NCI-H2029 (cell line): ENCODE results near the gene RASD2.

Source experiments
- DNase-seq: peaks from one replicate; lab custom pipeline; 2025; lab: John Stamatoyannopoulos, UW

The RASD2 gene

DNA sequence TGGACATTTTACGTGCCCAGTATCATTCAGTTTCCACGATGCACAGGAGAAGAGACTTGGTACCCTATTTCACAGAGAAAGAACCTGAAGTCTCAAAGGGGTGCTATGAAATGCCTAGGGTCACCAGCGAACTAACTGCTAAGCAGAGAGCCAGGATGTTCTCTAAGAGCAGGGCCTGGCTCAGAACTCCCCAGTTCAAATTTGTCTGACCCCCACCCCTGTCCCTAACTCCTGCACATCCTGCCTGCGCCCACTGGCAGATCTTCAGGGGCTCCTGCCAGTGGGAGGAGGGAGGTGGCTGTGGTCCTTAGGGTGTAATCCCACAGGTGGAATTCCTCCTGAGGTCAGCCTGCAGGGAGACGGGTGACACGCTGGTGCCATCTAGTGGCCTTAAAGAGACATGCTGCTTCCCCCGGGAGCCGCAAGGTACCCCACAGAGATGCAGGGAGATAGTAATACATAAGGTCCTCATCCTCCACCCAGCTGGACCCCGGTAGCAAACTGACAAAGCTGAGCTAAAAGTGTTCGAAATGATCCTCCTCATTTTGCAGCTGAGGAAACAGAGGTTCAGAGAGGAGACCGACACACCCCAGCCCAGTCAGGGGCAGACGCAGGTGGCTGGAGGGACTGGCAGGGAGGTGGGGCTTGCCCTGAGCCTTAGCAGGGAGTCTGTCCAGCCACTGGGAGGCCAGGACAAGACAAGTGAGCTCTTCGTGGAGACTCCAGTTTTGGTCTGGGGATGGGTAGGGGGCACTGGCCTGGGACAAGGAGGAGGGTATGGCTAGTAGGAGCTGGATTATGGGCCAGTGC lies 42.4 kb downstream of the RASD2 start:
- peak; percentile 43 for DNase-seq

DNA sequence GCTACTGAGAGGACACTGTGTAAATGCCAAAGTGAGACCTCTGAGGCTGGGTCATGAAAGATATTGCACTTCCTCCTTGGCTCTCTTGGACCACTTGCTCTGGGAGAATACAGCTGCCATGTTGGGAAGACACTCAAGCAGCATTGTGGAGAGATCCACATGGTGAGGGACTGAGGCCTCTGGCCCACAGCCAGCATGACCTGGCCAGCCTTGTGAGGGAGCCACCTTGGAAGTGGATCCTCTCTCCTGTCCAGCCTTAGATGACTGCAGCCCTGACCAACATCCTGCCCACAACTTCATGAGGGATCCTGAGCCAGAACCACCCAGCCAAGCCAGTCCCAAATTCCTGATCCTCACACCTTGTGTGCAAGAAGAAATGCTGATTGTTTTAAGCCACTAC lies 46.1 kb downstream of the RASD2 start:
- no peak for DNase-seq

DNA sequence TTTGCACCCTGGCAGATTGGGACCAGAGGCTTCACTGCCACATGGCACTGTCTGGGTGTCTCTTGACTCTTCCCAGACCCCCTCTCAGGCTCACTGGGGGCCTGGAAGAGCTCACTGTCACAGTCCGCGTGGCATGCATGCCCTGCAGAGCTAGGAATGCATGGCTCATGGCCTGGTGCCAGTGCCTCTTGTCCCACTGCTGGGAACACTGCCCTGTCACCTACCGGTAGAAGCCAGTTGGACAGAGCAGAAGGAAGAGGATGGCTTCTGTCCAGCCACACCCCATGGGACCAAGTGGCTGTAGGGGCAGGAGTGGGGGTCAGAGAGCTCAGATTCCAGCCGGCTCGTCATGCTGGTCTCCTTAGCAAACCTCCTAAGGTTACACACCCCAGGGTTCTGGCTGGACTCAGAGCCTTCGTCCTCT lies 46.8 kb downstream of the RASD2 start:
- peak; percentile 71 for DNase-seq

DNA sequence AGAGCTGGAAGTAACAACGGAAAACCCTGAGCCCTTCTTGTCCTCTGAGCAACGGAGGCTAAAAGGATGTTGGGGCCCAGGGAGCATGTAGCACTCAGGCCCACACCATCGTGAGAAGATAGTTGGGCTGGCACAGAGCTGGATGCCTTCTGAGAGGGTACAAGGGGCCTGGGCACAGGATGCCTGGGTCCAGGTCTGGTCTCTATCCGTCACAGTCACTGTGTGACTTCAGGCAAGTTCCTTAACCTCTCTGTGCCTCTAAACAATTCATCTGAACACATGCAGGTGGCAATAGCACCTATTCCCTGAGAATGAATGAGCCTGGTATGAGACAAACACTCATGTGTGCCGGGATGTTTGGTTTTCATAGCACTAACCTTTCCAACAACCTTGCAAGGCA lies 47.3 kb downstream of the RASD2 start:
- DNase-seq = no peak

DNA sequence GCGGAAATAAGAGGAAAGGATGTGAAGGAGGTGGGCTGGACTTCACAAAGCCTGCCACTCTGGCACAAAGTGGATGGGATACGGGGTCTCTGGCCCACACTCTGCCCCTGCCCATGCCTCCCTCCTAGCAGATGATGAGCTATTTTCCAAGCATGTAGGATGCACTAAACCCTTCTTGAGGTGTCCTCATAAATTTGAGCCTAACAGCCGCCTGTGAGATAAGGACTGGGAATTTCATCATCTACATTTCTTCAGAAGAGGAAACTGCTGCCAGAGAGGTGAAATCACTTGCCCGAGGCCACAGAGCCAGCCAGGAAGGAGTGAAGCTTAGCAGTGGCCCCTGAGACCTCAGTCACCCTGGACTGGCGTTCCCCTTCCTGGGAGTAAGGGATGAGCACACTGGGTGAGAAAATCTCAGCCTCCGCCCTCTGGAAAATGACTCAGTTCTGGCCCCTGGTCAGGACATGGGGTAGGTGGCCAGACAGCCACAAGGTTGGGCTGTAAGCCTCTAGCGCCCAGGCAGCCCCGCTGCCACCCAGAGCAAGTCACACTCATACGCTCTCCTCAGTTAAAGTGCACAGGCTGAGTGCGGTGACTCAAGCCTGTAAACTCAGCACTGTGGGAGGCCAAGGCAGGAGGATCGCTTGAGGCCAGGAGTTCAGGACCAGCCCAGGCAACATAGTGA lies 48.6 kb downstream of the RASD2 start:
- DNase-seq = no peak

DNA sequence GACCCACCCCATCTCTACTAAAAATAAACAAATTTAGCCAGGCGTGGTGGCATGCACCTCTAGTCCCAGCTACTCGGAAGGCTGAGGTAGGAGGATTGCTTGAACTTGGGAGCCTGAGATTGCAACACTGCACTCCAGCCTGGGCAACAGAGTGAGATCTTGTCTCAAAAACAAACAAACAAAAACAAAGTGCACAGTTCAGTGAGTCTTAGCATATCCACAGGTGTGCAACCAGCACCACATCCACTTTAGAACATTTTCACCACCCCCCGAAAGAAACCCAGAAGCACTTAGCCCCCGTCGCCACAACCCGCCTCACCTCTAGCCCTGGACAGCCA lies 49.1 kb downstream of the RASD2 start:
- no peak for DNase-seq

DNA sequence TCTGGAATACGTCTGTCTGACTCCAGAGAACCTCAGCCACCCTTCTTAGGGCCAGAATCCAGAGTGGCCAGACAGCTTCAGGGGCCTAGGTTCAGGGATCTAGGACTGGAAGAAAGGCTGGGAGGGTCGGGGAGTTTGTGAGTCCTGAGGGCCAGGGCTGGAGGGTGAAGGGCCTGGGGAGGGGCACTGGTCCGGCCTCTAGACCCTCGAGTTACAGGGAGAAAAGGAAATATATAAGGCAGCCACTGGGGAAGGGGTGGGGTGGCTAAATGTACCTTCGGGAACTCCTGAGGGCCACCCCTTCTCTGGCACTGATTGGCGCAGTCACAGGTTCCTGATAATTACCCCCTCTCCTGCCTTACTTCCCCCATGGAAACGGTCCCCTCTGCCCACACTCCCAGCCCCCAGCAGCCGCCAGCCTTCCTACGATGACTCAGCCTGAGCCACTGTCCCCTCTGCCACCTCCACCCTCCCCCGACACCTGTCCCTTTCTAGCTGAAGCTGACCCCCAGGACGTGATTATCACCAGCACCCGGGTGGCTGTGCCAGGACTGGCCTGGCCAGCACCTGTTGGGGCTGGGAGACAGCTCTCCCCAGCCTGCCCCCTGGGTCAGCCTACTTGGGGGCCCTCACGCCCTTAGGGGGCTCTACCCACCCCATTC lies 50.1 kb downstream of the RASD2 start:
- no peak for DNase-seq

DNA sequence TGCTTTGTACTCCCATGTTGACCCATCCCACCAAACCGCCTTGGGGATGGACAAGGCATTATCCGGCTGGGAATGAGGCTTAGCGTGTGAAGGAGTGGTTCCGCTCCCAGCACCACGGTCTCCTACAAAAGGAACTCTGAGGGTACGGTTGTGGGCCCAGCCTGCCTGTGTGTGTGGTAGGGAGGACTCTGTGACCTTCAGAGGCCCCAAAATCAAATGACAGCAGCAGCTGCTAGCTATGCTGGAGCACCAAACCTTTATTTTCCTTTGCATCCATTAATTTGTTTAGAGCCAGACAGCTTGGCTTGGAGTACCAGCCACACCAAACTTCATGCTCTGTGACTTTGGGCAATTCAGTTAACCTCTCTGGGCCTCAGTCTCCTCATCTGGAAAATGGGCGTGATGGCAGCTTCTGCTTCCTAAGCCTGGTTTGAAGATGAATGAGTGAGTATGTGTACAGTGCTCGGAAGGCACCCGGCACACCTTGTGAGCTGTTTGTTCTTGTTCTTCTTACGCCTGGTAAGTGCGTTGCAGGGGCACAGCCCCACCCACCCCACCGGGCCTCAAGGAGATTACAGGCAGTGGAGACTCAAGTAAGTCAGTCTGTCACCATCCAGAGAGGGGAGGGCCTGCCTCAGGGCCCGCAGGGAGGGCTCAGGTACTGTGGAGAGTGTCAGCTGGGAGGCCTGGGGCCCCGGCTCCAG lies 51.2 kb downstream of the RASD2 start:
- no peak for DNase-seq

DNA sequence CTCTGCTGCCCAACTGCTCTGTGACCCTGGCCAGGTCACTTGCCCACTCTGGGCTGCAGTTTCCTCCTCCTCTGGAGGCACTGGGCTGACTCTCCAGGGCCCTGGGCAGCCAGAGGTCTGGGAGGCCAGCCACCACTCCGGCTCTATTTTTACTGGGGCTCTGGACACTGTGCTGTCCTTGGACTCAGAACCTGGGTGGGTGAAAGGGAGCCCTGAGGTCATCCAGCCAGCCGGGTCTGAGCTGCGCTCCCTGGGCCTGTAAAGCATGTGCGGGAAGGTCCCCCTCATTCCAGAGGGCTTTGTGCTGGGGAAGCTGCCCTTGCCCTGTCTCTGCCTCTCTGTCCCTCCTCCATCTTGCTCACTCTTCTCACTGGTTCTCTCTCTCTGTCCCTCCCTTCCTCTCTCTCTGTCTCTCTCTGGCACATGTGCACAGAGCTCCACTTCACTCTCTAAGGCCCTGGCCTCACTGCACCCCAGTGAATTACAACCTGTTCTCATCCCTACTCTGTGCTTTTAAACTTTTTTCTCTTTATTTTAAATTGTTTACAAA lies 51.9 kb downstream of the RASD2 start:
- DNase-seq = no peak

DNA sequence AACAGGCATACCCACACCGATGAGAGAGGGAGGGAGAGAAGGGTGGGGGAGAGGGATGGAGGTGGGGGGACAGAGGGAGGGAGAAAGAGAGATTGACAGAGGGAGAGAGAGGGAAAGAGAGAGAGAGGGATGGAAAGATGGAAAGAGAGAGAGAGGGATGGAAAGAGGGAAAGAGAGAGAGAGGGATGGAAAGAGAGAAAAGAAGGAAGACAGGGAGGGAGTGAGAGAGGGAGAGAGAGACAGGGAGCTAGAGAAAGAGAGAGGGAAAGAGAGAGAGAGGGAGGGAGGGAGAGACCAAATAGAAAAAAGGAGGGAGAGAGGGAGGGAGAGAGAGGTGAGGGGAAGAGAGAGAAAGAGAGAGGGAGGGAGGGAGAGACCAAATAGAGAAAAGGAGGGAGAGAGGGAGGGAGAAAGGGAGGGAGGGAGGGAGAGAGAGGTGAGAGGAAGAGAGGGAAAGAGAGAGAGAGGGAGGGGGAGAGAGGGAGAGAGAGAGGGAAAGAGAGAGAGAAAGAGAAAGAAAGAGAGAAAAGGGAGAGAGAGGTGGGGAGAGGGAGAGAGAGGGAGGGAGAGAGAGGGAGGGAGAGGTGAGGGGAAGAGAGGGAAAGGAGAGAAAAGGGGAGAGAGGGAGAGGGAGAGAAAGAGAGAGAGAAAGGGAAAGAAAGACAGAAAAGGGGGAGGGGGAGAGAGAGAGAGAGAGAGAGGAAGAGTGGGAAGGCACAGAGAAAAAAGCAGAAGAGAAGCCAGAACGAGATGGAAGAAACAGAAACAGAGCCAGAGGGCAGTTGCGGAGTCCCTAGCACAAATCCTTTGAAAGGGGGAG lies 52.6 kb downstream of the RASD2 start:
- no peak for DNase-seq

DNA sequence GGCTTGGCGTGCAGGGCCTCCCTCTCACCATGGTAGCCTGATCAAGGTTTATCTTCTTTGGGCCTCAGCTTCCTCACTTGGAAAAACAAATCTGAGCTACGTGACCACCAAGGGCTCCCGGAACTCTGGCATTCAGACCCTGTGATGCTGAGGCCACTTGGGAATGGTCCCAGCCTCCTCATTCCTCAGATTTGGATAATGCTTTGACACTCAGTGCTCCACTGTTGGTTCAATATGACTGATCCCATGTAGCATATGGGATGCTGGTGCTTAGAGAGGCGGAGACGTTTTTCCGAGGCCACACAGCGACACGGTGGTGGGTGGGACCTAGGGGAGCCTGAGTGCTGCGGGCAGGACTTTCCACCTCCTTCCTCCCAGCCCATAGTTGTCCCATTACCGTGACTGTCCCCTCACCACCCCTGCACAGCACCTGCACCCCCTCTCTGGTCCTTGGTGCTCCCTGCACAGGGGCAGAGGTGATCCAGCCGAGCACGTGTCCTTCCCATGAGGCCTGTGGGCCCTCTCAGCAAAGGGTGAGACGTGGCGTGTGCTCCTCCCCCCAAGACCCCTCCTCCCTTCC lies 53.4 kb downstream of the RASD2 start:
- DNase-seq = no peak

DNA sequence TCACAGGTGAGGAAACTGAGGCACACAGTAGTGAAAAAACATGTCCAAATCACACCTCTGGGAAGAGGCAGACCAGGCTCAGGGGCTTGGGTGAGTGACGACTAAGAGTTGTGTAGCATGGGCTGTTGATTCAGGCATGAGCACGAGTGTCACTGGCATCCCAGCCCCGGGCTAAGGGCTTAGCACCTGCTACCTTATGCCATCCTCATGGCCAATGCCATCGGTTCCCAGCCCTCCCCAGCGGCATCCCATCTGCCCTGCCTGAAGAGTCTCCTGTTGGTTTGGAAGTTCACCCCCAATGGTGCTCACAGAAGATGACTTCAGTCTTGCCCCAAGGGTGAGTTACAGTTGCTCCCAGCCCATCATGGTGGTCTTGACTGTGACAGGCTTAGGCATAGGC lies 54.1 kb downstream of the RASD2 start:
- no peak for DNase-seq

DNA sequence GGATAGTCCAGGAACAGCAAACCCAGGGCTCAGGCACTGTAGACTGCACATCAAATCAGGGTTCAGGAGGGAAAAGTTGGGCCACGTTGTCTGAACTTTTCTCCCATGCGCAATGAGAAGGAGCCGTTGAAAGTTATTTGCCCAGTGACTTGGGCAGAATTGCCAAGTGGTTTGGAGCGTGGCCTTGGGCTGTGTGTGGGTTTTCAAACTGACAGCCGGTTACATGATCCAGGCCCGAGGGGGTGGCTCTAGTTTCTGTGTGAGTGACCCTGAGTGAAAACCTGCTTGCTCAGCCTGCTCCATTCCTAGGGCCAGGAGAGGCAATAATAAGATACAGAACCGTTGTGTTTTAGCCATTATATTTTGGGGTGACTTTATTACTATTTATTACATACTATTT lies 56.2 kb downstream of the RASD2 start:
- DNase-seq = no peak

DNA sequence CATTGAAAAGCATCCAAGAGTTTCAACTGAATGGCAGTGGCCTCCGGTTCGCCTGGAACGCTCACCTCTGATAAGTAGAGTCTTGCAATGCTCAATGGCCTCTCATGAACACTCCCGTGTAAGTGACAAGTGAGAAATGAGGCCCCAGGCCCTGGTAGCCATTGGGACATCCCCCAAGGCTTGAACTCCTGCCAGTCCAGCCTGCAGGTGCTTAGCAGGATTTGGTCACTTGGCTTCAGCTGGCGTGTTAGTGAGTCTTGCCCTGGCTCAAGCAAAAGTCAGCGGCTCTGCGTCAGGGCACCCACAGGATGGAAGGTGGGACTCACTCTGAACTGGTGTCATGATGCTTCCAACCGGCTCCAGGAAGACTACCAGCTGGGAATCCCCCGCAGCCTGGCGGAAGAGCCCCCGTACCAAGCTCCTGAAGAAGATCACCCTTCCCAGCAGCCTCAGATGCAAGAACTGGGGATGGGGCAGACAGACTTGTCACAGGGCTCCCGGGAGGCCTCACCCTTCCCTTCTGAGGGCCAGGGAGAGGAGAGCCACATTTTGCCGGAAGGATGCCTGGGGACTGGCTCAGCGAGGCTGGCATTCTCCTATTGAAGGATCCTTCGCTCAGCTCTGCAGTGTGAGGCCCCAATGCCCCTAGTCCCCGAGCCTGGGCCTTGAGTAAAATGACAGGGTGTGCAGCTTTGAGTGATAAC lies 57.2 kb downstream of the RASD2 start:
- no peak for DNase-seq

DNA sequence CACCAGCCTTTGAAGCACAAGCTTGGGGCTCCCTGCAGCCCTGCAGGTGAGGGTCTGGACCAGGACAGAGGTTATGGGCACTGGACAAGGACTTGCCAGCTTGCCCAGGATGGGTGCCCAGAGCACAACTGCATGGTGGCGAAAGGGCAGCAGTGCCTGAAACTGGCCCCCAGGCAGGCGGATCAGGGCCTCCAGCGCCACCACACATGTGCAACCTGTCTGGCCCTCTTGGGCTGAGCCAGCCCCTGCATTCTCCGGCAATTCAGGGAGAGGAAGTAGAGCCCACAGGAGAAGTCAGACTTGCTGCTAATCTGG lies 57.7 kb downstream of the RASD2 start:
- no peak for DNase-seq

DNA sequence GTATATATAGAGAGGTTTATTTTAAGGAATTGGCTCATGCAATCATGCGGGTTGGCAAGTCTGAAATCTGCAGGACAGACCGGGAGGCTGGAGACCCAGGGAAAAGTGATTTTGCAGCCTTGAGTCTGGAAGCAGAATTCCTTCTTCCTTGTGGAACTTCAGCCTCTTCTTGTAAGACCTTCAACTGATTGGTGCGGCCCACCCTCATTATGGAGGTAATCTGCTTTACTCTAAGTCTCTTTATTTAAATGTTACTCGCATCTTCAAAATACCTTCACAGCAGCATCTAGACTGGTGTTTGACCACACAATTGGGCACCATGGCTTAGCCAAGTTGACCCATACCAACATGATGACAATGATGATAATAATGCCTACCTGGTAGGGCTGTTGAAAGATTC lies 58.7 kb downstream of the RASD2 start:
- no peak for DNase-seq

DNA sequence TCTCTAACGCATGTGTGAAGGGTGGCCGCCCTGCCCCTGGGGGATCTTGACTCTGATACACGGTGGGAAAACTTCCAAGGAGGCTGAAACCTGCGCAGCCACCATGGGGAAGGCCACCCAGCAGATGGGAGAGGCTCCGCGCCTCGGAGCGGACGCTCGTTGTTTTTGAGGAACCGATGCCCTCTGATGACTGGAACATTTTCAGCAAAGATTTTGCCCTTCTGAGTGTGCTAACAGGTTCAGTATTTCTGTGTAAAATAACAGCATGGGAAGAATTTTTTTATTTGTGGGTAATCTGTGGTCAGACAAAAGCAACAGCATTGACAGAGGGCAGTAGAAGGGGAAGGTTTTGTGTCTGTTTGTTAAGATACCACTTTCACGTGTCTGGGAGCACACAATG lies 59.8 kb downstream of the RASD2 start:
- no peak for DNase-seq

DNA sequence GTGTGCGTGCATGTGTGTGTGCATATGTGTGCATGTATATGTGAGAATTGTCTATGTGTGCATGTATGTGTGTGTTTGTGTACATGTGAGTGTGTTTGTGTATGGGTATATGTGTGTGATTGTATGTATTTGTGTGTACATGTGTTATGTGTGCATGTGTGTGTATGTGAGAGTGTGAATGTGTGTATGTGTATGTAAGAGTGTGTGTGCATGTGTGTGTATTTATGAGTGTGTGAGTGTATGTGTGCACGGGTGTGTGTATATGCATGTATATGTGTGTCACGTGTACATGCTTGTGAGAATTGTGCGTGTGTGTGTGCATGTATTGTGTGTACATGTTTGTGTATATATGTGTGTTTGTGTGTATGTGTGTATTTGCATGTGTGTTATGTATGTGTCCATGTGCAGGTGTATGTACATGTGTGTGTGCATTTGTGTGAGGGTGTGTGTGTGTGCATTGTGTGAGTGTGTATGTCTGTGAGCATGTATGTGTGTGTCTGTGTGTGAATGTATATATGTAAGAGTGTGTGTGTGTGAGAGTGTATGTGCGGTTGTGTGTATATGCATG lies 60.5 kb downstream of the RASD2 start:
- no peak for DNase-seq

DNA sequence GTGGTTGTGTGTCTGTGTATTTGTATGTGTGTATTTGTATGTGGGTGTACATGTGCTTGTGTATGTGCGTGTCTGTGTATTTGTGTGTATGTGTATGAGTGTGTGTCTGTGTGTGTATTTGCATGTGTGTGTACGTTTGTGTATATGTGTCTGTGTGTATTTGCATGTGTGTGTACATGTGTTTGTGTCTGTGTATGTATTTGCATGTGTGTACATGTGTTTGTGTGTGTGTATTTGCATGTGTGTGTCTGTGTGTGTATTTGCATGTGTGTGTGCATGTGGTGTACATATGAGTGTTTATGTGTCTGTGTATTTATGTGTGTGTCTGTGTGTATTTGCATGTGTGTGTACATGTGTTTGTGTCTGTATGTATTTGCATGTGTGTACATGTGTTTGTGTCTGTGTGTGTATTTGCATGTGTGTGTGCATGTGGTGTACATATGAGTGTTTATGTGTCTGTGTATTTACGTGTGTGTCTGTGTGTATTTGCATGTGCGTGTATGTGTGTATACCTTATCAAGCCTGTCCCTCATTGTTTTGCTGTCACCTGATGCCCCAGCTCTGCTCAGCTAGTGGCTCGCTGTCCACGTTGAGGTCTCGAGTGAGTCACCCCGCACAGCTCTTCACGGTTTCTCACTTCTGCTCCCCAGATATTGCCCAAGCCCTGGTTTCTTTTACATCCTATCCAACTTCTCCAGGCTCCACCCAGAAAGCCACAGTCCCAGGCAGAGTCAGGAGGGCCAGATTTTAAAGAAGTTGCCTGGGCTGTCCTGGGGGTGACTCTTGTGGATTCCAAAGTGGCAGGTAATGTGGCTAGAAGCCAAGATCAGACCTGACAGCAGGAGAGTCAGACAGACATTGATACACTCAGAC lies 61.3 kb downstream of the RASD2 start:
- no peak for DNase-seq
